NCI-H1417 treated with DMSO at 0.1 percent for 48 hours (cell line): Measurements from ENCODE around the gene RRP8.

Experiments
- DNase-seq: peaks from one replicate; lab custom pipeline; 2025; lab: John Stamatoyannopoulos, UW

RRP8 gene

DNA sequence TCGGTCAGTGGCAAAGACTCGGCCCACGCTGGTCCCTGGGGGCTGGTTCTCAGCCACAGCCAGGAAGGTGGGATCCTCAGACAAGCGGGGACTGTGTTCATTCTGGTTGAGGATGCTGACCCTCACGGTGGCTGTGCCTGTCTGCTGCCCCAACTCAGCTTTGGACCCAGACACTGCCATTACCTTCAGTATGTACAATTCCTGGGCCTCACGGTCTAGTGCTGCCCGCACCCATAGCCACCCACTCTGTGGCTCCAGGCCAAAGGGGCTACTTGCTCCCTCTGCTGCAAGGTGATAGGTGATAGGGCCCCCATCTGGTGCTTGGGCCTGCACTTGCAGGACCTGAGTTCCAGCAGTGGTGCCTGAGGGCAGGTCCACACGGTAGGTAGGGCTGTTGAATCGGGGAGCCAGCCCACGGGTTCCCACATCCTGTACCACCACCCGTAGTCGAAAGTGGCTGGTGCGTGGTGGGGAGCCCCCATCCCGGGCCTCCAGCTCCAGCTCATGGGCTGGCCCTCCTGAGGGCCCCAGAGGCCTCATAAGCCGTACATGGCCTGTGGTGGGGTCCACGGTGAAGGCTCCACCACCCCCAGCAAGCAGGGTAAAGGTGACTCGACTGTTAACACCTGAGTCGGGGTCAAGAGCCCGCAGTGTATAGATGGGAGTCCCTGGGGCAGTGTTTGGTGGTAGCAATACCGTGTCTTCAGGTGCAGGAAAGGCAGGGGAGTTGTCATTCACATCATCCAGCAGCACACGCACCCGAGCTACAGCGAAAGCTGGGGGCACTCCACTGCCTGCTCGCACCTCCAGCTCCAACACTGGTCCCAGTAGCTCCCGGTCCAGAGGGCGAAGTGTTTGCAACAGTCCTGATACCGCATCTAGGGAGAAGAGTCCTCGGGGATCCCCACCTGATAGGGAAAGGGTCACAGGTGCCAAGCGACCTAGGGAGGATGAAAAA is 29.0 kb upstream of the RRP8 start:
- no peak for DNase-seq

DNA sequence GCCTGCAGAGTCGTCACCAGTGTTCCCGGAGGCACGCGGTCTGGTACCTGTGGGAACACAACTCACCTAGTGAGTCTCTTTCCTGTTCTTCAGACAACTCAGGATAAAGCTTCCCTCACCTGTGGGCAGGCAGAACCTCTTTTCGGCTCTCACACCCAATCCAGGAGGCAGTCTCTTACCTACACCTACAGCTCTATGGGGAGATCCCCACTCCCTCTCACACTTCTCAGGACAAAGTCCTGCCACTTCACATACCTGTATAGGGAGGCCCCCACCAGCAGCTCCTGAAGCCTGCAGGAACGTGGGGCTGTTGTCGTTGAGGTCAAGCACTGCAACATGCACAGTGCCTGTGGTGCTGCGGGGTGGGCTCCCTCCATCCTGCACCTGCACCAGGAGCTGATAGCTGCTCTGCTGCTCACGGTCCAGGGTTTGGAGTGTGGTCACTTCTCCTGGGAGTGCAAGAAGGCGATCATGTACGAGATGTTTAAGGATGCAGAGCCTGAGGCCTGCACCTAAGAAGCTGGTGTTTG is 28.0 kb upstream of the RRP8 start:
- DNase-seq = no peak

DNA sequence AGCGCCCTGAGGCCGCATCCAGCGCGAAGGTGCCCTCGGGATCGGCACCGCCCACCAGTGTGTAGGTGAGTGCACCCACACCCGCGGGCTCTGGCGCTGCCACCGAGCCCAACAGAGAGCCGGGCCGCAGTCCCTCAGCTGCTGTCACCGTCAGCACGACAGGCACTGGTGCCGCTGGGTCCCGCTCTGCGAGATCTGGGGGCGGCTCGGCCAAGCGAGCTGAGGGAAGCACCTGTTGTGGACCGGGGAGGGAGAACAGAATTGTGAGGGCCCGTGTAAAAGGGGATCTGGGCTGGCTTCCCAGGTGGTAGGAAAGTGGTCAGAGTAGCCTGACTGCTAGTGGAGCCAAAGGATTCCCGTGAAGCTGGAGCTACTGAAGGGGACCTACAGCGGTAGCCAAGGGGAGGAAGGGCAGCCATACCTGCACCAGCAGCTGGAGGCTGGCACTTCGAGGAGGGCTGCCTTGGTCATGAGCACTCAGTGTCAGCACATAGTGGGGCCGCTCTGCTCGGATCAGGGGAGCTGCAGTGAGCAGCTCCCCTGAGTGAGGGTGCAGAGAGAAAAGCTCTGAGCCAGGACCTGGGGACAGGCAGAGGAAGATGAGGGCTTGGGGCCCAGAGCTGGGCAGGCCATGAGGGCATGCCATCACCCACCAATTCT is 27.3 kb upstream of the RRP8 start:
- no peak for DNase-seq

DNA sequence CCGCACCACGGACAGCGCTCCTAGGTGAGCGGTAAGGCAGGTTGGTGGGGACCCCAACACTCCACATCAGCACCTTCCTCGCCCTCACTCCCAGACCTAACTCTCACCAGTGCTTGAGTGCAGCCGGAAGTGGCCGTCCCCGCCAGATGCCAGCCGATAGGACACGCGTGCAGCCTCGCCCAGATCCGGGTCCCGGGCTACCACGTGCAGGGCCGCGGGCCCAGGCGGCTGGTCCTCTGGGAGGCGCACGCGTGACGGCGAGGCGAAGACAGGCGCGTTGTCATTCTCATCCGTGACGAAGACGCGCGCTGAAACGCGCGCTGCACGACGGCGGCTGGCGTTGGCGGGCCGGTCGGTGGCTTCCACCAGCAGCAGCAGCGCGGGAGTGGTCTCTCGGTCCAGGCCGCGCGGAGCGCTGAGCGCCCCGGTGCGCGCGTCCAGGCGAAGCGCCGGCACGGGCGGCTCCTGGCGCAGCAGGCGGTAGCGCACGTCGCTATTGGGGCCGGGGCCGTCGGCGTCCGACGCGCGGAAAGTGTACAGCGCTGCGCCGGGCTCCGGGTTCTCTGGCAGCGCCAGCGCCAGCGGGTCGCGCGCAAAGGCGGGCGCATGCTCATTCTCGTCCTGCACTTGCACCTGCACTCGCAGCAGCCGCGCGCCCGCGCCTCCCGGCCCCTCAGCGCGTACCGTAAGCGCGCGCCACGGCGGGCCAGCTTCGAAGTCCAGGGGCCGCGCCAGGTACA is 26.6 kb upstream of the RRP8 start:
- DNase-seq = no peak

DNA sequence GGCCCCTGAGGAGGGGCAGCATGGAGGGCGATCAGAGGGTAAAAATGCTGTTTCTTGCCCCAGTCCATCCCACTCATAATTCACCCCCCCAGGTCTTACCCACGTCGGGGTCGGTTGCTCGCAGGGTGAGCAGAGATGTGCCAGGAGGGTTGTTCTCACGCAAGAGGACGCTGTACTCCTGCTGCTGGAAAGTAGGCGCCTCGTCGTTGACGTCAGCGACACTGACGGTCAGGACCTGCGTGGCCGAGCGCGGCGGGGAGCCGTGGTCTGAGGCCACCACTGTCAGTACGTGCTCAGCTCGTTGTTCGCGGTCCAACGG is 26.1 kb upstream of the RRP8 start:
- DNase-seq = no peak

DNA sequence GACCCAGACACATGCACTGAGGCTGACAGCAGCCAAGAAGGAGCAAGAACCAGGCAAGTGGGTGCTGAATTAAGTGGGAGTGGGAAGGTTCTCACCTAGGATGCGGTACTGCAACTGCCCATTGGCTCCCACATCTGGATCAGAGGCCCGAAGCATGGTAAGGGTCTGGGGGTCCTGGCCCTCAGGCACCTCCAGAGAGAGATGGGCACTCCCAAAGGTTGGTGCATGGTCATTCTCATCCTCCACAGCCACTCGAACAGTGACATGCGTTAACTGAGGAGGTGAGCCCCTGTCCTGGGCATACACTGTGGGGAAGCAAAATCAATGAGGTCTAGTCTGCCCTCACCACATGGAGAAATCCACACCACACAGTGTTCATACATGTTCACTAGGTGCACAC is 25.1 kb upstream of the RRP8 start:
- no peak for DNase-seq

DNA sequence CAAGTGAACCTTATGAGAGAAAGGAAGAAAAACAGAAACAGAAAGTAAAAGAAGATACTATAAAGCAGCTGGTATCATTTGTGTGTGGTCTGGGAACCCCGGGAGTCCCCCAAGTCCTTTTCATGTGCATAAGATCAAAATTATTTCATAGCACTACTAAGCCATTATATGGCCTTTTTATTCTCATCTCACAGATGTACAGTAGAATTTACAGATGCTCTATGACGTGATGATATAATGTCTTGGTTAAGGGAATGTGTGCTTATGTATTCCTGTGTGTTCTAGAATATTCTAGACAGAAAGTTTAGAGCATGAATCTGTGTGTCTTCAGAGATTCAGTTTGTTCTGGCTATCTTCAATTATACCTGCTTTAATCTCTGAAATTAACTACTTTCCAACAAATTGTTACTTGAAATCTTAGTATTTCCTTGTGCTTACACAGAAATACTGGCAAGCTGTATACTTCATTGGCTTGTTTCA is 24.4 kb upstream of the RRP8 start:
- no peak for DNase-seq

DNA sequence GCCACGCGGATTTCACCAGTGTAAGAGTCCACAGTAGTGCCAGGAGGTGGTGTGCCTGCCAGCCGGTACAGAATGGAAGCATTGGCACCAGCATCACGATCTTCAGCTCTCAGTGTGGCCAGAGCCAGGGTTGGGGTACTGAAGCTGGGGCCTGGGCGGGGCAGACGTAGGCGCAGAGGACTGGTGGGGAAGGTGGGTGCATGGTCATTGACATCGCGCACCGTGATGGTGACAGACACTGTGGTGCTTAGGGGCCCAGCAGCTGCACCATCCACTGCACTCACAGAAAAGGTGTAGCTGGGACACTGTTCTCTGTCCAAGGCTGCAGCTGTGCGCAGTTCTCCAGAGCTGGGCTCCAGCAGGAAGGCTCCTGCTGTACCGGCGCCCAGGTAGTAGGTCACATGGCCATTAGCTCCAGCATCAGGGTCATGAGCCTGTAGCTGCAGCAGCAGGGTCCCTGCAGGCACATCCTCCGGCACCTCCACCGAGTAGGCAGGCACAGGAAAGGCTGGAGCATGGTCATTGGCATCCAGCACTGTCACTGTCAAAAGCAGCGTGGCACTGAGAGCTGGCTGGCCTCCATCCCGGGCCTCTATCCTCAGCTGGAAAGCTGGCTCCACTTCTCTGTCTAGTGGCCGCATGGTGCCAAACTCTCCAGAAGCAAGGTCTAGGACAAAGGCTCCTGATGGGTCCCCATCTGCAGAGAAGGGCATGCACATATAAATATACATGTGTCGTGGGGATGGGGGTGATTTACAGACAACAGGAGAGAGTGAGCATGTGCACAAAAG is 23.8 kb upstream of the RRP8 start:
- no peak for DNase-seq

DNA sequence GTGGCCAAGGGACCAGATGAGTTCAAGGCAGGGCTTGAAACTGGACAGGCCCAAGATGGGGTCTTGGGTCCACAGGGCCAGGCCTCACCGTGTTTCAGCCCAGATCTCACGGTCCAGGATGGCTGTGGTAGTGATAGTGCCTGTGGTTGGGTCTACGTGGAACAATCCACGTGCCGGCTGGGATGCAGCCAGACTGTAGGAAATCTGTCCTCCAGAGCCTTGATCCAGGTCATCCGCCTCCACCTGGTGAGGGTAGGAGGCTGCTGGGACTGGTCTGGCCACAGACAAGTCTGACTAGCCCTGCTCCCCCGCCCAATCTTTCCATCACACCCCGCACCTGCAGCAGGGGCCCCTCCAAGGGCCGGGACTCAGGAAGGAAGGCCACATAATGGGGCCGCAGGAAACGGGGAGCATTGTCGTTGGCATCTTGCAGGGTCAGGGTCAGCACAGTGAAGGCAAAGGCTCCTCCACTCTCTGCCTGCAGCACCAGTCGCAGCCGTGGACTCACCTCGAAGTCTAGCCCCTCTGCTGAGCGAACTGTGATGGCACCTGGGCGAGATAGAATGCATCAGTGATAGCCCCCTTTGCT is 22.5 kb upstream of the RRP8 start:
- DNase-seq = no peak

DNA sequence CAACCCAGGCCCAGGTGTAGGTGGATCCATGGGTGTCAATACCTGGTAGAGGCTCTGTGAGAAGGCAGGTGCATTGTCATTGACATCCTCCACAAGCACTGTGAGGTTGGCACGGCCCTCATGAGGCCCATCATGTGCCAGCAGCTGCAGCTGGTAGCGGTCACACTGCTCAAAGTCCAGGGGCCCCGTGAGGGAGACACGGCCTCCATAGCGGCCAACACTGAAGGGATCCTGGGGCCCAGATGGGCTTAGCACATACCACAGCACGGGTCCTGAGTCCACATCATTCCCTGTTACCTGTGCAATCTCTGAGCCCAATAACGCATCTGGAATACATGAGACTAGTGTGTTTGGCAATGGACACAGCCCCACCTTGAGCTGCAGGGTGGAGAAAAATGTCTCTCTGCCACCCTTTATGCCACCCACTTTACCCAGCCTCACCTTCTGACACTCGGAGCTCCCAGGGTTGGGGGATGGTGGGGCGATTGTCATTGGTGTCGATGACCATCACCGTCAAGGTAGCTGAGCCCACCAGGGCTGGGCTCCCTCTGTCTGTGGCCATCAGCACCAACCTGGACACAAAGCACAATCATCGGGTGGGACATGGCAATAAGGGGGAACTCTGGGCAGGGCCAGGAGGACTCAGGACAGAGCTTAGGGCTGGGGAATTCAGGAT is 21.9 kb upstream of the RRP8 start:
- no peak for DNase-seq

DNA sequence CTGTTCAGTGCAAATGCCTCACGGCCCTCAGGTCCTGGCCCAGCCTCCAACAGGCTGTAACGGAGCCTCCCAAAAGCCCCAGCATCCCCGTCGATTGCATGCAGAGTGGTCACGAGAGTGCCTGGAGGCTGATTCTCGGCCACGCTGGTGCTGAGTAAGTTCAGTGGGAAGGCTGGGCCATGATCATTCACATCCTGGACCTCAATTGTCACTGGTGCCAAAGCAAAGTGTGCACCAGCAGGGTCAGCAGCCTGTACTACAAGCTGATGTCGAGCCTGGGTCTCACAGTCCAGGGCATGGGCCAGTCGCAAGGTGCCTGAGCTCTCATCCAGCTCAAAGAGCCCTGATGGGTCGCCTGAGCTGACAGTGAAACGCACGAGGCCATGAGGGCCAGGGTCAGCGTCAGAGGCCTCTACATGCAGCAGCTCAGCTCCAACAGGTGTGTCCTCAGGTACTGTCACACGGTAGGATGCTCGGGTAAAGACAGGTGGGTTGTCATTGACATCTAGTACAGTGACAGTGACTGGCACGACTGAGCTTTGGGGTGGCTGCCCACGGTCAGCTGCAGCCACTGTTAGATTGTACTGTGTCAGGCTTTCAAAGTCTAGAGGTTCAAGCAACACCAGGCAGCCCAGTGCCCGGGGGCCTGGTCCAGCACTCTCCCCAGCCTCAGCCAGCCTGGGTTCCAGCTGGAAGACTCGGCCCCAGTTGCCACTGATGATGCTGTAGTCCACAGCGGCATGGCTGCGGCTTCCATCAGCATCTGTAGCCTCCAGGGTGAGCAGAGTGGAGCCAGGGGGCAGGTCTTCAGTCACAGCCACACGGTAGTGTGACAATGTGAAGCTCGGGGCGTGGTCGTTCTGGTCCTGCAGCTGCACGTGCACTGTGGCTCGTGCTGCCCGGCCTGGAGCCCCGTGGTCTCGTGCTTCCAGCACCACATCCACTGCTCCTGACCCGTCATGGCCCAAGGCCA is 20.3 kb upstream of the RRP8 start:
- no peak for DNase-seq

DNA sequence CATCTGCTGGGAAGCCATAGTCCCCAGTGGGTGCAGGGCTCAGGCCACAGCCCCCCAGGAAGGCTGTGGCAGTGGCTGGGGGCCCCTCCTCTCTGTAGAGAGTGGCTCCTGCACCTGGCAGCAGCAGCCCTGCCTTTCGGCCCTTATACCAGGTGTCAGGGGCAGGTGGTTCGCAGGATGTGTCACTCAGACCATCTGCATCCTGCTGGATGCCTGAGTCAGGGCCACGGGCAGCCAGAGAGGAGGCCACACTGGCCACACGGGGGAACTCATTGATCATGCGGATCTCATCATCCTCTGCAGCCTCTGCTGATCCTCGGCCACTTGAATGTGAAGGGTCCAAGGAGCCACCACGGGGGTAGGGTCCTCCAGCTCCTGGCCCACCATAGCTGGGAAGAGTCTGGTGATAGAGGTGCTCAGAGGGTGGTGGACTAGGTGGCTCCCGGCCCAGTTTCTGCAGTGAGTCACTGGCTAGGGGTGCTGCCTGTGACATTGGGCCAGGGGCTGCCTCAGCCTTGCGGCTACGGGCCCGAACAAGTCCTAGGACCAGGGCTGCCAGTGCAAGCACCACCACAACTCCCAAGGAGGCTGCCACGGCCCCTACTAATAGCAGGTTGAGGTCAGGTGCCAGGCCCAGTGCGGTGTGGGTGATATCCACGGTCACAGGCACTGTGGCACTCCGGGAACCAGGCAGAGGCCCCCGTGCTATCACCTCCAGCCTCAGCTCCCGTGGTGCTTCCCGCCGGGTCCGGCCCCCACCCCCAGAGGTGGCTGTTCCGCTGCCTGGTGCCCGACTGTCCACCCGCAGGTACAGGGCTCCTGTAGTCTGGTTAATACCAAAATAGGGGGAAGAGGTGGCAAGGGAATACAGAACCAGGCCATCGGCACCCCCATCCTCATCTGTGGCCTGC is 19.1 kb upstream of the RRP8 start:
- no peak for DNase-seq

DNA sequence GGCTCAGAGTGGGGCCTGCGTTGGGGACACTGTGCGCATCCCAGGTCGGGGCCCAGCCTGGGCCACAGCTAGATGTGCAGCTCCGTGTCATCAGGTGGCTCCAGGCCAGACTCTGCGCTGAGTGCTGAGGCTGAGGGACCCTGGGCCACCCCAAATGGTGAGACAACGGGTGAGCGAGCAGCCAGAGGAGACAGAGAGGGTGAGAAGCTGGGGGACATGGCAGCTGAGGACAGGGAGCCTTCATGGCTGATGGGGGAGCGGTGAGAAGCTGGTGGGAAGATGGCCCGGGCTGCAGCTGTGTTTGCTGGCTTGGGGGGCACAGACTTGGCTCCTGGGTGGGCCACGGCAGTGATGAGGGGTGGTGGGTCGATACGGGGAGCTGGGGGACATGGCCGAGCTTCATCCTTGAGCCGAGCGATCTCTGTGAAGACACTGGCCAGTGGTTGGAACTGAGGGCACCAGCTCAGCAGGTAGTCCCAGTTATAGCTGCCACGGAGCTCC is 18.3 kb upstream of the RRP8 start:
- no peak for DNase-seq

DNA sequence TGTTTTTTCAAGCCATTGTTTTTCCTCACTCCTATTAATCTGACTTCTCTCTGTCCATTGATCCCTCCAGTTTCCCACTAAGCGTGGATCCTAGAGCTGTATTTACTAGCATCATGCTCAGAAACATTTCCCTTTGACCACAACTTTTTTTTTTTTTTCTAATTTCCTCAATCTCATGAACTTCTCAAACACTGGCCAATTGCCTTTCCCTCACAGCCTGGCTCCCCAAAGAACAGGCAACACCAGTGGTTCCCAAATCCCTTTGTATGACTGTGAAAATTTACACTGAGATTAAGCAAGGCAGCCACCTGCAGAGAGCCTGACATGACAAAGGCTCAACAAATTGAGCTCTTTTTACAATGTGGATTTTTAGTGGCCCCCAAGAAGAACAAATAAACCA is 17.2 kb upstream of the RRP8 start:
- no peak for DNase-seq

DNA sequence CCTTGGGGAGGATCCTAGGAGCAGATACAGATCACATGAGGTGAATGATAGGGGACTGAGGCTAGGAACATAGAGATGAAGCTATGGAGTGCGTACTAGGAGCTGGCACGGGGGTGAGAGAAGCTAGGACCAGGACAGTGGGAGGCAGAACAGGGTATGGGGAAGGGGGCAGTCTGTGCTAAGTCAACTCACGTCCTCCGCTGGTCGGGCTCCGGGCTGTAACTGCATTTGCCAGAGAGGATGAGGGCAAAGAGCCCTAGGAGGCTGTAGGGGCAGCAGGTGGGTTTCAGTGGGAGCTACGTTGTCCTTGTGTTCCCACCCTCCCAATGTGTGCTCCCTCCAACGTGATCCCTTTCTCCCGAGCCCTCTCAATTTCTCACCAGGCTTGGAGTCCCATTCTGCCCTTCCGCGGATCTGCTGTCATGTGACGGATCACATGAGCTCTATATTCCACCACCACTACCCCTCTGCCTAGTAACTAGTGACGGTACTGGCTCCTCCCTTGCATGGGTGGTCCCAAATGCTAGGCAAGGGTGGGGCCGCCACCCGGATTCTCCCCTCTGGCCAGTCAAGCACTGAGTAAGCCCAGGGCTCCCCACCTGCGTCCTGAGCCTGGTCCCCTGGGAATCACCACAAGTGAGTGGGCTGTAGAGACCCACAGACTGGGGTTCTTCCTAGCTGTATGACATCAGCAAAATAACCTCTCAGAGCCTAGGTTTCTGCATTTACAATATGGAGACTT is 15.8 kb upstream of the RRP8 start, which contains the start of gene TPP1:
Gene TPP1 (minus strand): TSS at position 419 of the 742 bp plus-strand sequence. CDS start 22 bp downstream, at position 397.
- DNase-seq = peak; percentile 81

DNA sequence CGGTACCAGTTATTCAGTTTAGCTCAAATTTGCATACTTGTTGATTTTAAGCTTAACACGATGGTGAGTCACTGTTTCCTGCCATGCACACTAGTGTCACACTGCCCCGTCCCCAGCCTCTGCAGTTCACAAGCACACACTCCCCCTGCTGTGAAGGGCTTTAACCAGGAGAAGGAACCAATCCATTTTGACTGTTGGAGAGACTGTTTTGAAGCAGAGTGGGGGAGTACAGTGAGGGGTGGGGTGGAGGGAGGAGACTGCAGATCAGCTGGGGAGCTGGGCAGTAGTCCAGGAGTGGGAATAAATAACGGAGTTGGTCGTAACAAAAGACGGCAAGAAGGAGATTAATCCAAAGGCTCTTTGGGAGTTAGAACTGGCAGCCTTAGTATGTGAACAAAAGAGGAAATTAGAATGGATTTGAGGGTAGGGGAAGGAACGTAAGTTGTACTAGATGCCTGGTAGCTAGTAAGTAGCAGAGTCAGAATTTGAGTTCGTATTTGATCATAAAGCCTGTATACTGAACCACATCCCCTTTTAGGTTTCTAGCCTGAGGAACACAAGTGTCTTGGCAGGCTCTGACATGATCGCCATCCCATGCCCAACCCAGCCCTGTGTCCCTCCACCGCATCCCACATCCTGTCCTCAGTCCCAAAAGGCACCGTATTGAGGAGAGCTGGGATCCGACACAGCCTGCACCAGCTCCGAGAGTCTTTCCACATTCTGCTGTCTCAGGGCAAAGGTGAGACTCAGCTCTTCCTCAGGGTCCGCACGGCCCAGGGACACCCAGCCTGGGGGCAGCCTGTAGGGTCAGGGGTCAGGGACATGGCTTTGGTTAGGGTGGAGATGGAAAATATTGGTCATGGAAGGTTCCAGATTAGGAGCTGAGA is 14.9 kb upstream of the RRP8 start:
- DNase-seq = no peak
